GM21423 (cell line): ENCODE data around the gene ZSCAN31.

Source experiments
- ATAC-seq: cut with Tn5 transposase; IDR thresholded peaks from one replicate; pipeline ENCODE4 v1.9.1; 2021; ENCODE audit warnings: mild to moderate bottlenecking, moderate library complexity; ENCODE audit not compliant: unreplicated experiment

The ZSCAN31 gene

DNA sequence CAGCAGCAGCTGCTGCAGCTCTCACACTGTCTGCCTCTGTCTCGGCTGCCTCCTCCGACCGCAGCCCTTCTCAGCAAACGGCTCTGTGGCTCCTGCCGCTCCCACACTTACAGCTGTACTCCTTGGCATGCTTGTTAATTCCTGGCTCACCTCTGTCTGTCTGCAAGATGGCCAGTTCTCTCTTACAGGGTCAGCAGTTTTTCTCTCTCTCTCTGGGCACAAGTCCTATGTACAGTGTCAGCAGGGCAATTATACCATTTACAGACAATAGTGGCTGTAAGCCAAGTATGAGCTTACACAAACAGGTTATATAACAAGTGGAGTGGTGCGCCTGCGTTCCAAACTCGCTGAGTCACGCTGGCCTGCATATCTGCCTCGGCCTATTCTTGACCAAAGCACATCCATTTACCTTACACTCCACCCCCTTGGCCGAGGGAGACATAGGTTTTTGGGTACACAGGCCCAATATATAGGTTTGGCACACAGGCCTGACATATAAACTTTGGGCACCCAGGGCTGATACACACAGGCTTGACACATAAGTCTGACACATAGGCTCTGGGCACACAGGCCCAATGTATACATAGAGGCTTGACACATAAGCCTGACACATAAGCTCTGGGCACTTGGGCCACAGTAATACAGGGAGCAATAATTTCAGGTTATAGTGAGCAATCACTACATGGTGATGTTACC is 18.2 kb upstream of the ZSCAN31 start:
- ATAC-seq = no peak

DNA sequence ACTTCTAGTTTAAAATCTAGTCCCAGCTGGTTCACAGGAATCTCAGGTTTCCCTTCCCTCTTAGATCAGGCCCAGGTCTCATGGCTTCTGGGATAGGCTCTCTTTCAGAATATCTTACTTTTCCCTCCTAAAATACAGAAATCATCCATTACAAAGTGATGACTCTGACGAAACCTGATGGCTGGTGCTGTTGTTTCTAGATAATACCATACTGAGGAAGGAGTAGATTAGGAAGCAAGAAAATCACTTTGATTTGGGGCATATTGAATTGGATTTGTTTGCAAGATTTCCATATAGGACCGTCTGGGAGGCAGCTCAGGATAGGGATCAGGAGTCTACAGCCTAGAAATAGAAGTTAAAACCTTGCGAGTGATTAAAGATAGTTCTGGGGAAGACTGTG is 17.4 kb upstream of the ZSCAN31 start:
- no peak for ATAC-seq

- no peak for ATAC-seq
Observed at GRCh38 chr6:28351493-28351925, 15.6 kb upstream of the ZSCAN31 start.

GRCh38 chr6:28351087-28351486 is 15.1 kb upstream of the ZSCAN31 start:
- ATAC-seq = no peak

DNA sequence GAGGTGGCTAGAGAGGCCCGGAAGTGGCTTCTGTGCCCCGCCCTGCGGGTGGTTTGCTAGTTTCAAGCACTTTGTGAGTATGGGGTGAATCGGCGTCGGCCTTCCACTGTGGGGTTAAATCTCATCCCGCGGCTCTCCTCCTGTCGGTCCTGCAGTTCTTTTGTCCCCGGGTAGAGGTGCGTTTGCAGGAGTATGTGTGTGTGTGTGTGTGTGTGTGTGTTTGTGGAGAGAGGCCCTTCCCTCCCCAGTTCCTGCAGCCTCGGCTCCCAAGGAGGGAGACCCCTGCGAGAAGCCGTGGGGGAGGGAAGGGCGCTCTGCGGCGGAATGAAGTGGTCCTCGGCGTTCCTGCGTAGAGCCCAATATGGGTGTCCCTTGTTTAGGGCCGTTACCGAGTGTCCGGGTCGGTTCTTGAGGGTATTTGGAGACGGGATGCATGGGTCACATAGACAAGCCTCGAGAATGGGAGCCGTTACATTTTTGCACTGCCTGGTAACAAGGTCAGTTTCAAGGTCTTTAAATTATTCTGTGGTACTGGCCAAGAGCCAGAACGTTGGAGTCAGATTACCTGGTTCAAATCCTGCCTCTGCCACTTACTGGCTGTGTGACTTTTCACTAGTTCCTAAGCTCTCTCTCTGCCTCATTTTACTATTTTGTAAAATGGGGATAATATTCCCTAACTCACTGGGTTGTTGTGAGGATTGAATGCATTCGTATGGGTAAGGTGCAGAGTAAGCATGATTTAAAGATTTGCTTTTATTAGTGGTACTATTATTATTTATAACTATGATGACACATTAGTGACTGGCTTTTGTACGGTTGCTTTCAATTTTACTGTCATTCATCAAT is 14.2 kb upstream of the ZSCAN31 start, which contains the start of gene ZKSCAN3:
TSS of gene ZKSCAN3 (plus strand) at position 56 of the 846 bp plus-strand sequence. CDS start 9,640 bp downstream, outside the sequence.
- peak; percentile 97 for ATAC-seq

DNA sequence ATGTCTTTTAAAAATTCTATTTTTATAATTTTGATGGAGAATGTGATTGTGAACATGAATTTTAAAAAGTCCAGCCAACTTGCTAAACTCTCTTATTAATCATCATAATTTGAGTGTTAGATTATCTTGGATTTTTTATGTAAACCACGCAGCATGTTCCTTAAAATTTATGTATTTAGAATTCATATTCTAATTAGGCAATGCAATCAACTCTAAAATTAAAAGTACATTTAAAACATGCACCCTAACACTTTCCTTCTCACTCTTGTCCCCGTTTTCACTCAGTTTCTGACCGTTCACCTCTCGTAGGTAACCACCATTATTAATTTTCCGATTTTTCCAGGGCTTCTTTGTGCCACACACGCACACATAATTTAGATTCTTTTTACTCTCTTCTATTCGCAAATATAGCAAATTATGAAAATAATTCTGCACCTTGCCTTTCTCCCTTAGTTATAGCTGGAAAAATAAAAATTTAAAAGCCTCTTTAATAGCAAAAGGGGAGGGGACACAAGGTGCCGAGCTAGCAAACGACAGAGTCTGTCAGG is 13.5 kb upstream of the ZSCAN31 start:
- ATAC-seq = peak; percentile 17

DNA sequence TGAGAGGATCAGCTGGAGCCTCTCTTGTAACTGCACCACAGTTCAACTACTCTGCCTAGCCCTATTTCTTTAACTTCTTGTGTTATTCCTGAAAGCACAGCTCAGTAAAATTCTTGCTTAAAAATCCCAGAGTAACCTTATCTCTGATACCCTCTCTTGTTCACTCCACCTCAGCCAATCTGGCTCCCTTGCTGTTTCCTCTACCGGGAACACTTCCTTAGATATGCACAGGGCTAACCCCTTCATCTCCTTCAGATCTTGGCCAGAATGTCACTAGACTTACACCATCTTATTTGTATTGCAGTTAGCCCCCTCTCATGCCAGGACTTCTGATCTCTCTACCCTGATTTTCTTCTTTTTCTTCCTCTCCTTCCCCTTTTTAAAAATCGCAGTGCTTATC is 11.2 kb upstream of the ZSCAN31 start:
- ATAC-seq = no peak

DNA sequence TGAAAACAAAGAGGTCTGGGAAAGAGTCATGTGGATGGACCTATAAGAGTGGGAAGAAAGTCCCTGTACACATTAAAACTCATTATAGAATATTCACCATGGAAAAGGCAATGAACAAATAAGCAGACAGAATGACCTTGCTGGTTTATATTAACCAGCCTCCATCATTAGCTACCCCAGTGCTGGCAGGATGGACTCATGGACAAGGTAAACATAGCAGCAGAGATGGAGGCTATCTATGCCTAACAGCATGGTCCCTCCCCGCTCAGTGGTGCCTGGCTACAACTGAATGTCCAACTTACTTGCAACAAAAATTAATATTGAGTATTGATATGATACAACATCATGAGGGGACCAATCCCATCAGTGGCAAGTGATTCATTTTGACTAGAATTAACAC is 9.3 kb upstream of the ZSCAN31 start:
- ATAC-seq = no peak

DNA sequence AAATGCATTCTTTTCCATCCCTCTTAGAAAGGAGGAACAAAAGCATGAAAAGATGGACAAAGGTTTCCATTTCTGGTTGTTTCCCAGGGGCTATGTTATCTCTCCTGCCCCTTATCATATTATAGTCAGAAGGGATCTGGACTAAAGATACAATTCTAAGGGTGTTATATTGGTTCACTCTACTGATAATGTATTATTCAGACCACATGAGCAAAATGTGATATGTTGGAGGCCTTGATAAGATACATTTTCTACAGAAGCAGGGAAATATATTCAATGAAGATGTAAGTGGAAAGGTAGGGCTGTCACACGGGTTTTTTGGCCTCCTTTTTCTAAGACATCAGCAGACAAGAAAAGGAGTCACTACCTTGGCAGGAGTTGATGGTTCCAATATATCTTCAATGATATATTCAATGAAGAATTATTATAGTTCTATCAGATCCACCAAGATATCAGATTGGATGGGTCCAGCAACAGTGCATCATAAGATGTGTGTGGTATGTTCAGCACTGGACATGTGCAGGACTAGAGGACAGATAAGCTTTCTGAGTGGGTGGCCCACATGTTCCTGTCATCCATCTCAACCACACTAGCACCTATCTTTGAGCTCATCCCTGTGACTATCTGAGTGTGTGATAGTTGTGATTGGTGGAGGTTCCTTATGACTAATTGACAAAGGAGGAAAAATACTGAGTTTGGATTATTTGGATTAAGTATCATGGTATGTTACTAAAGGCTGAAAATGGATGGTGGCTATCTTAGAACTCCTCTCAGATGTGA is 8.1 kb upstream of the ZSCAN31 start:
- ATAC-seq = no peak

- ATAC-seq = no peak
Observed at GRCh38 chr6:28340310-28341095, 4.6 kb upstream of the ZSCAN31 start.

- ATAC-seq = no peak
Observed at GRCh38 chr6:28337121-28337520, 1.2 kb upstream of the ZSCAN31 start.

- ATAC-seq = peak; percentile 36
Observed at GRCh38 chr6:28336284-28337120, 554 bp upstream of the ZSCAN31 start.

GRCh38 chr6:28335040-28335563 is 846 bp downstream of the ZSCAN31 start:
- ATAC-seq = no peak

- ATAC-seq = no peak
Observed at GRCh38 chr6:28334286-28335039, 1.5 kb downstream of the ZSCAN31 start.

- ATAC-seq = no peak
Observed at GRCh38 chr6:28333599-28334018, 2.3 kb downstream of the ZSCAN31 start.

GRCh38 chr6:28333047-28333446 is 2.9 kb downstream of the ZSCAN31 start:
- no peak for ATAC-seq

- no peak for ATAC-seq
Observed at GRCh38 chr6:28330041-28330440, 5.9 kb downstream of the ZSCAN31 start.

DNA sequence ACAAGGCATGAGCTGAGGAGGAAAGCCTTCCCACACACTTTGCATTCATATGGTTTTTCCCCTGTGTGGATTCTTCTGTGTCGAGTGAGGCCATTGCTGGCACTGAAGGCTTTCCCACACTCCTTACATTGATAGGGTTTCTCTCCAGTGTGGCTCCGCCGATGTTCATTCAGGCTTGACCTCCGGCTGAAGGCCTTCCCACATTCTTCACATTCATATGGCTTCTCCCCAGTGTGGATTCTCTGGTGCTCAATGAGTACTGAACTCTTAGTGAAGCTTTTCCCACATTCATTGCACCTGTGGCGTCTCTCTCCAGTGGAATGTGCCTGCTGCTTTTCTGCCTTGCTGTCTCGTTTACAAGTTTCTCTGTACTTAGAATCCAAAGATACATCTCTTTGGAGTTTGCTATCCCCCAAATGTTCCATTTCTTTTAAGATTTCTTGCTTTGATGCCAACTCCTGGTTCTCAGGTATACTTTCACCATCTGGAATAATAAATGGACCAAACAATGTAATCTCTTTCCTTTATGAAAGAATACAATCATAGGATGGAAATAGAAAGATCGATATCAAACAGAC is 9.5 kb downstream of the ZSCAN31 start:
- no peak for ATAC-seq
